Cerebellar nuclear complex (tissue), 1 donor: Measurements from ENCODE around the gene TMEM25.
"Not testable (repeated sequence)": the region's sequence is repeated elsewhere in the genome, so short reads cannot be mapped to it uniquely, and the experiment has no call there.

Experiments
- DNase-seq, 2 experiments: peaks; one replicate each; lab custom pipeline; 2025; lab: John Stamatoyannopoulos, UW

Gene TMEM25

DNA sequence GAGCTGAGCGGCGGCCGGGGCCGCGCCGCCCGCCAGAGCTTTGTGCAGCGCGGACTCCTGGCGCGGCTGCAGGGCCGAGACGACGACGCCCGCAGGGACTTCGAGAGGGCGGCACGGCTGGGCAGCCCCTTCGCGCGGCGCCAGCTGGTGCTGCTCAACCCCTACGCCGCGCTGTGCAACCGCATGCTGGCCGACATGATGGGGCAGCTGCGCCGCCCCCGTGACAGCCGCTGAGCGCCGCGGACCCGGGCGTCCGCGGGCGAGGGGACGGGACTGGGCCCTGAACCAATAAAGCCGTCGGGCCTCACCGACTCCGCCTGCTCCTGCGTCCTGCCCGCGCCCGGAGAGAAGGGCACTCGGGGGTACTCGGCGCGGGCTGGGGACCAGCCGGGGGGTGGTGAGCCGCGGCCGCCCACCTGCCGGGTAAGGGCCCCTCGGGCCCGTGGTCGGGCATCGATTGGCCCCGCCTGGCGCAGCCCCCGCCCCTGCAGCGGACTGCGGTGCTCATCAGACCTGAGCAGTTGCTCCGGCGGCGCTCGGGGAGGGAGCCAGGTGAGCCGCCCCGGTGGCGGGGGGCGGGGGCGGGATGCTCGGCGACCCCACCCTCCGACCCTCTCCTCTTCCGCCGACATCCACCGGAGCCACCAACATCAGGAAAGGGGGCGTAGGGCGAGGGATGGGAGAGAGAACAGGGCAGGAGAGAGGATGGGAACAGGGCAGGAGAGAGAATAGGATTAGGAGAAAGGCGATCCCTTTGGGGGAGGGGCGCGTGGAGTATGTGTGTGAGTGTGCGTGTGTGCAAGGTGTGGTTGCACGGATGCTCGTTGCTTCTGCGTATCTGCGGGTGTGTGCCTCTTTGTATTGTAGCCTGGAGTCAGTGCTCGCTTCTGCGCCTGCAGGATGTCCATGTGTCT is at the start of gene TMEM25:
TMEM25 (plus strand) TSS at position 510 of the 914 bp plus-strand sequence. CDS start 610 bp downstream, outside the sequence.
- peak in 1 of 2 experiments; percentile 16 for DNase-seq

DNA sequence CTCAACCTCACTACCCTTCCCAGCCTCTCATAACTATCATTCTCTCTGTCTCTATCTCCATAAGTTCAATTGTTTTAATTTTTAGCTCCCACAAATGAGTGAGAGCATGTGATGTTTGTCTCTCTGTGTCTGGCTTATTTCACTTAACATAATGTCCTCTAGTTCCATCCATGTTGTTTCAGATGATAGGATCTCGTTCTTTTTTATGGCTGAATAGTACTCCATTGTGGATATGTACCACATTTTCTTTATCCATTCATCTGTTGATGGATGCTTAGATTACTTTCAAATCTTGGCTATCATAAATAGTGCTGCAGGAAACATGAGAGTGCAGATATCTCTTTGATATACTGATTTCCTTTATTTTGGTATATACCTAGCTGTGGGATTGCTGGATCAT is 49.8 kb upstream of the TMEM25 start:
- not testable (repeated sequence) for DNase-seq

DNA sequence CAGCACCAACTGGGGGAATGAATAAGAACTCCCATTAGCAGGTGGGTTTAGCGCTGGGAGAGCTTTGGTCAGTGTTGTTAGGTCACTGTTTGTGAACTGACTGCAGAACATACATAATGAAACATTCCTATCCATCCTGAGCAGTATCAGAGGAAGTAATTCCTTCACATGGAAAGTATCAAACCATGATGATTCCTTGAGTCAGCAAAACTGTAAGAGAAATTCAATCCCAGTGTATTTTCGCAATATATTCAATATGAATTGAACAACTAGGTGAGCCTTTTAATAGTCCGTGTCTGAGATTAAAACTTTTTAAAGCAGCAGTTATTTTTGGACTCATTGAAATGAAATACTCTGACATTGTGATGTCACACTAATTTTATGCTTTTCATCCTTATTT is 46.6 kb upstream of the TMEM25 start:
- DNase-seq, result no peak

GRCh38 chr11:118485273-118485672 is 45.7 kb upstream of the TMEM25 start:
- DNase-seq, result no peak

- peak in 1 of 2 experiments; percentile 68 for DNase-seq
These were observed 42.4 kb upstream of the TMEM25 start for GRCh38 chr11:118488480-118489109.

DNA sequence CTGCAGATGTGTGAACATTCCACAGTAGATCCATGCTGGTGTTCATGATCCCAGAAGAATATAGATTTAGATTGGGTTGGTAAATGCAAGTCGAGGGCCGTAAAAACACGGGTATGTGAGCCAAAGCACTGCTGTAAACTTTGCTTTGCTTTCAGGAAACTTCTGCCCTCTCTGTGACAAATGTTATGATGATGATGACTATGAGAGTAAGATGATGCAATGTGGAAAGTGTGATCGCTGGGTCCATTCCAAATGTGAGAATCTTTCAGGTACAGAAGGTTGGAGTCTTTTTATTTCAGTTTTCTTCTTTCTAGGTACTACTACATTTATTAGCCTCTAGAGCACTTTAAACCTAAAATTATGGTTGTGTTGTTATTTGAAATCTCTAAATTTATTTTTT is 40.0 kb upstream of the TMEM25 start:
- DNase-seq, result no peak

DNA sequence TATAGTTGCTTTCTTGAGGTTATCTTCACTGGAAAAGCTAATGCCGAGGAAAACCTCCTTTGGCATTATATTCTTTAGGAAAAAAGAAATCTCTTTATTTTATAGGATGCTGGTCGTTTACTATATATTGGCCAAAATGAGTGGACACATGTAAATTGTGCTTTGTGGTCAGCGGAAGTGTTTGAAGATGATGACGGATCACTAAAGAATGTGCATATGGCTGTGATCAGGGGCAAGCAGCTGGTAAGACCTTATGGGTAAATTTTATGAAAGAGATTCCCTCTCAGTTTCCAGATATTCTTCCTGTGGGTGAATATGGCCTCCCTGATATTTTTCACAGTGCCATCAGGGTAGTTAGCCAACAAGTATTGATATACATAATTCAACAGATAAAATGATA is 33.2 kb upstream of the TMEM25 start:
- DNase-seq, result no peak

- no peak for DNase-seq
These were observed 27.8 kb upstream of the TMEM25 start for GRCh38 chr11:118503216-118503615.

DNA sequence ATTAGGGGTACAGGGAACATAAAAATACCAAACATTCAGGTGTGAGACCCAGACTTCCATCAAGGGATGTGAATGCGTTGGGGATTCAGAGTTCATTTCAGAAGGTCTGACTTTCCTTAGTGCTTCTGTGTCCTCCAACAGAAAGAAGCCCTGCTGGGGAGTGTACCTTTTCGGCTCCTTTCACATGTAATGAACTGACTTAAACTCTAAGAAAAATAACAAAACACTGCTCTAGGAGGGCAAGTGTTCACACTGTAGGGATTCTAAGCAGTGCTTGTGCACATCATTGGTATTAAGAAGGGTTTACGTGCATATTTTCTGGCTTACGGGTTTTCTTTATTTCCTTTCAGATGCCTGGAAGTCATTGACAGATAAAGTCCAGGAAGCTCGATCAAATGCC is 19.4 kb upstream of the TMEM25 start:
- no peak for DNase-seq

- no peak for DNase-seq
These were observed 16.9 kb upstream of the TMEM25 start for GRCh38 chr11:118514103-118514502.

GRCh38 chr11:118519549-118519948 is 11.4 kb upstream of the TMEM25 start:
- no peak for DNase-seq

DNA sequence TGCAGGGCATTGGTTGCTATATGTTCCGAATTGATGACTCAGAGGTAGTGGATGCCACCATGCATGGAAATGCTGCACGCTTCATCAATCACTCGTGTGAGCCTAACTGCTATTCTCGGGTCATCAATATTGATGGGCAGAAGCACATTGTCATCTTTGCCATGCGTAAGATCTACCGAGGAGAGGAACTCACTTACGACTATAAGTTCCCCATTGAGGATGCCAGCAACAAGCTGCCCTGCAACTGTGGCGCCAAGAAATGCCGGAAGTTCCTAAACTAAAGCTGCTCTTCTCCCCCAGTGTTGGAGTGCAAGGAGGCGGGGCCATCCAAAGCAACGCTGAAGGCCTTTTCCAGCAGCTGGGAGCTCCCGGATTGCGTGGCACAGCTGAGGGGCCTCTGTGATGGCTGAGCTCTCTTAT is 9.1 kb upstream of the TMEM25 start:
- DNase-seq, result no peak

GRCh38 chr11:118522571-118523072 is 8.4 kb upstream of the TMEM25 start:
- DNase-seq, result no peak

GRCh38 chr11:118524356-118524755 is 6.6 kb upstream of the TMEM25 start:
- DNase-seq, result no peak

DNA sequence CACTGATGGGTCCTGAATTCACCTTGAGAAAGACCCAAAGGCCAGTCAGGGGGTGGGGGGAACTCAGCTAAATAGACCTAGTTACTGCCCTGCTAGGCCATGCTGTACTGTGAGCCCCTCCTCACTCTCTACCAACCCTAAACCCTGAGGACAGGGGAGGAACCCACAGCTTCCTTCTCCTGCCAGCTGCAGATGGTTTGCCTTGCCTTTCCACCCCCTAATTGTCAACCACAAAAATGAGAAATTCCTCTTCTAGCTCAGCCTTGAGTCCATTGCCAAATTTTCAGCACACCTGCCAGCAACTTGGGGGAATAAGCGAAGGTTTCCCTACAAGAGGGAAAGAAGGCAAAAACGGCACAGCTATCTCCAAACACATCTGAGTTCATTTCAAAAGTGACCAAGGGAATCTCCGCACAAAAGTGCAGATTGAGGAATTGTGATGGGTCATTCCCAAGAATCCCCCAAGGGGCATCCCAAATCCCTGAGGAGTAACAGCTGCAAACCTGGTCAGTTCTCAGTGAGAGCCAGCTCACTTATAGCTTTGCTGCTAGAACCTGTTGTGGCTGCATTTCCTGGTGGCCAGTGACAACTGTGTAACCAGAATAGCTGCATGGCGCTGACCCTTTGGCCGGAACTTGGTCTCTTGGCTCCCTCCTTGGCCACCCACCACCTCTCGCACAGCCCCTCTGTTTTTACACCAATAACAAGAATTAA is 6.1 kb upstream of the TMEM25 start:
- no peak for DNase-seq

GRCh38 chr11:118526688-118527087 is 4.3 kb upstream of the TMEM25 start:
- DNase-seq, result no peak

DNA sequence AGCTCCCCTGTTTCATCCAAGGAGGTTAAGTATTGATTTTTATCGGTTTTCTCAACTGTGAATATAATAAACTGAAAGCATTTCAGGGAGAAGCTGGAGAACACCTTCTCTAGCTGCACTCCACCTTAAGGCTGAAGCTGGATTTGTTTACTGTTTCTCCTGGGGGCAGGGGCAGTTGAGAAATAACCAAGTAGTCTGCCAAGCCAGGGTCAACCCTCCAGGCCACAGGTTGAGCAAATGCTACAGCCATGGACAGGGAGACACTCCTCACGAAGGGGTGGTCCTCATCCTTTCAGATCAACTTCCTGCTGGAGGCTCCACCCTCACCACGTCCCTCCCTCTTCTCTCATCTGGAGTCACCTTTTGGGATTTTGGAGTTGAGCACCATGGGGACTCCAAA is 3.9 kb upstream of the TMEM25 start, which contains the start of gene TTC36:
TTC36 (plus strand) TSS at position 366 of the 400 bp plus-strand sequence; CDS start at position 387, 21 bp downstream.
- no peak for DNase-seq

- no peak for DNase-seq
These were observed 2.5 kb upstream of the TMEM25 start for GRCh38 chr11:118528511-118528910.

- DNase-seq, result no peak
These were observed 1.3 kb upstream of the TMEM25 start for GRCh38 chr11:118529584-118530175.

- peak in 1 of 2 experiments; percentile 13 for DNase-seq
These were observed 761 bp upstream of the TMEM25 start for GRCh38 chr11:118530180-118530682.

DNA sequence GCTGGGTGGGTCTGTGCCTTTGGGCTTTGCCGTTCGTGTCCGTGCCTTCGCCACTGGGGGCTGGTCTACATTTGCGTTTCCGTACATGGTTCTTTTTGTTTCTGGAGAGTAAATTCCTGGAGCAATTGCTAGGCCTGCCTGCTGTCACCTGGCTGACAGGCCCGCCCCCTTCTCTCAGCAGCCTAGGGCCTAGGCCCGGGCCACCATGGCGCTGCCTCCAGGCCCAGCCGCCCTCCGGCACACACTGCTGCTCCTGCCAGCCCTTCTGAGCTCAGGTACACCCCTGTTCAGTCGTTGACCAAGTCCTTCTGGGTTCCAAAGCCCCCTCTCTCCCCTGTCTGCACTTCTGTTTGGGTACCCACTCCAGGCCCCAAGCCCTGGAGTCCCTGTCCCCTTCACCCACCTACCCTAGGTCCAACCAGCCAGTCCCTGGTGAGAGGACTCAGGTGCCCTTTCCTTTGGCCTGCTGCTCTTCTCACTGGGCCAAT is 649 bp downstream of the TMEM25 start:
- no peak for DNase-seq
